H9 (cell line): Measurements from ENCODE around the gene GNAI1. TPM values are rescaled to one million over a fixed set of nuclear protein-coding genes. Genes with fewer than 3 reads are reported as not detected.

Experiments
- DNase-seq: peaks from one replicate; pipeline ENCODE4 v3.0.0-alpha.2; 2017
- H2AFZ ChIP-seq: one replicate; pipeline ENCODE4 v1.6.1; 2013; ENCODE audit warnings: mild to moderate bottlenecking, low read length, control low read depth, moderate library complexity
- H2AK5ac ChIP-seq: 2 replicates; pipeline ENCODE4 v1.6.1; 2013; ENCODE audit warnings: low read length, control low read depth, mixed read lengths; ENCODE audit not compliant: insufficient read length
- H2BK120ac ChIP-seq: one replicate; pipeline ENCODE4 v1.6.1; 2013; ENCODE audit warnings: low read depth, mild to moderate bottlenecking, low read length, control low read depth, inconsistent platforms; ENCODE audit not compliant: poor library complexity, severe bottlenecking
- H2BK12ac ChIP-seq: 2 replicates; pipeline ENCODE4 v1.6.1; 2013; ENCODE audit warnings: low read length, control low read depth, mixed read lengths, low read depth; ENCODE audit not compliant: insufficient read length
- H2BK15ac ChIP-seq: 2 replicates; pipeline ENCODE4 v1.6.1; 2013; ENCODE audit warnings: low read depth, low read length, control low read depth
- H2BK20ac ChIP-seq: one replicate; pipeline ENCODE4 v1.6.1; 2013; ENCODE audit warnings: low read depth, mild to moderate bottlenecking, low read length, control low read depth, inconsistent platforms; ENCODE audit not compliant: poor library complexity, severe bottlenecking
- H2BK5ac ChIP-seq: 2 replicates; pipeline ENCODE4 v1.6.1; 2013; ENCODE audit warnings: low read length, control low read depth, mixed read lengths; ENCODE audit not compliant: insufficient read length
- H3K14ac ChIP-seq: 2 replicates; pipeline ENCODE4 v1.6.1; 2013; ENCODE audit warnings: low read length, control low read depth; ENCODE audit not compliant: insufficient read depth
- H3K18ac ChIP-seq: 2 replicates; pipeline ENCODE4 v1.6.1; 2013; ENCODE audit warnings: low read depth, mild to moderate bottlenecking, mixed read lengths, low read length, control low read depth; ENCODE audit not compliant: insufficient read length
- H3K23ac ChIP-seq: 2 replicates; pipeline ENCODE4 v1.6.1; 2013; ENCODE audit warnings: low read length, control low read depth, mixed read lengths, low read depth; ENCODE audit not compliant: insufficient read length
- H3K23me2 ChIP-seq: 2 replicates; pipeline ENCODE4 v1.6.1; 2013; ENCODE audit warnings: low read depth, mild to moderate bottlenecking, mixed read lengths, low read length, control low read depth; ENCODE audit not compliant: insufficient read length, poor library complexity, severe bottlenecking
- H3K27ac ChIP-seq: 2 replicates; pipeline ENCODE4 v1.5.1; 2013; ENCODE audit warnings: low read length, control low read depth, mixed read lengths, low read depth; ENCODE audit not compliant: insufficient read length
- H3K27me3 ChIP-seq: 2 replicates; pipeline ENCODE4 v1.6.1; 2013; ENCODE audit warnings: low read length, control low read depth, inconsistent platforms; ENCODE audit not compliant: insufficient read depth
- H3K4ac ChIP-seq: 2 replicates; pipeline ENCODE4 v1.6.1; 2013; ENCODE audit warnings: low read depth, mild to moderate bottlenecking, control low read depth, inconsistent platforms, low read length, moderate library complexity
- H3K4me1 ChIP-seq: 2 replicates; pipeline ENCODE4 v1.6.1; 2013; ENCODE audit warnings: low read length, control low read depth, inconsistent platforms; ENCODE audit not compliant: insufficient read depth
- H3K4me2 ChIP-seq: 2 replicates; pipeline ENCODE4 v1.6.1; 2013; ENCODE audit warnings: low read length, control low read depth, mixed read lengths; ENCODE audit not compliant: insufficient read length, insufficient read depth
- H3K56ac ChIP-seq: 2 replicates; pipeline ENCODE4 v1.6.1; 2013; ENCODE audit warnings: low read depth, mild to moderate bottlenecking, mixed read lengths, low read length, control low read depth; ENCODE audit not compliant: insufficient read length
- H3K79me1 ChIP-seq: 2 replicates; pipeline ENCODE4 v1.6.1; 2013; ENCODE audit warnings: low read depth, mild to moderate bottlenecking, moderate library complexity, low read length, control low read depth, inconsistent platforms; ENCODE audit not compliant: insufficient read depth, poor library complexity, severe bottlenecking
- H3K79me2 ChIP-seq: 2 replicates; pipeline ENCODE4 v1.6.1; 2013; ENCODE audit warnings: low read length, control low read depth, inconsistent platforms; ENCODE audit not compliant: insufficient read depth
- H3K9ac ChIP-seq: 2 replicates; pipeline ENCODE4 v1.6.1; 2013; ENCODE audit warnings: low read length, control low read depth, mixed read lengths; ENCODE audit not compliant: insufficient read length; ENCODE audit errors: extremely low read depth
- H3K9me3 ChIP-seq: one replicate; pipeline ENCODE4 v1.6.1; 2013; ENCODE audit warnings: low read depth, low read length, inconsistent platforms; ENCODE audit not compliant: control insufficient read depth
- H3T11ph ChIP-seq: one replicate; pipeline ENCODE4 v1.6.1; 2013; ENCODE audit warnings: mild to moderate bottlenecking, low read length, control low read depth, inconsistent platforms
- H4K20me1 ChIP-seq: one replicate; pipeline ENCODE4 v1.6.1; 2013; ENCODE audit not compliant: control insufficient read depth, insufficient read length, insufficient read depth
- H4K5ac ChIP-seq: 2 replicates; pipeline ENCODE4 v1.6.1; 2013; ENCODE audit warnings: low read depth, mild to moderate bottlenecking, mixed read lengths, low read length, control low read depth; ENCODE audit not compliant: insufficient read length
- H4K8ac ChIP-seq: replicated peaks from 2 replicates; pipeline ENCODE4 v1.6.1; 2013; ENCODE audit warnings: low read length, control low read depth, mixed read lengths, low read depth; ENCODE audit not compliant: insufficient read length
- H4K91ac ChIP-seq: 2 replicates; pipeline ENCODE4 v1.6.1; 2013; ENCODE audit warnings: low read depth, mild to moderate bottlenecking, moderate library complexity, mixed read lengths, low read length, control low read depth; ENCODE audit not compliant: insufficient read length
- H3K27ac Mint-ChIP-seq, 3 experiments: 2 replicates in 2 of 3; 3 replicates in 1 of 3; pipeline ENCODE4 v1.8.0; 2020 to 2021; ENCODE audit warnings: mixed read lengths in 3 of 3, mild to moderate bottlenecking in 1 of 3, moderate library complexity in 1 of 3
- H3K27me3 Mint-ChIP-seq: 2 replicates; pipeline ENCODE4 v1.8.0; 2021; ENCODE audit warnings: low read depth, mild to moderate bottlenecking, moderate library complexity, mixed read lengths
- H3K36me3 Mint-ChIP-seq, 3 experiments: 2 replicates in 2 of 3; 3 replicates in 1 of 3; pipeline ENCODE4 v1.8.0; 2020 to 2021; ENCODE audit warnings: low read depth in 3 of 3, mixed read lengths in 3 of 3; ENCODE audit not compliant: insufficient read depth in 1 of 3
- H3K4me1 Mint-ChIP-seq, 2 experiments: 2 replicates each; pipeline ENCODE4 v1.8.0; 2020; ENCODE audit warnings: mixed read lengths in 2 of 2
- H3K4me3 Mint-ChIP-seq, 2 experiments: 2 replicates in 1 of 2; 3 replicates in 1 of 2; pipeline ENCODE4 v1.8.0; 2020 to 2021; ENCODE audit warnings: mild to moderate bottlenecking in 2 of 2, mixed read lengths in 2 of 2, moderate library complexity in 1 of 2
- H3K9me3 Mint-ChIP-seq, 2 experiments: 2 replicates in 1 of 2; 3 replicates in 1 of 2; pipeline ENCODE4 v1.8.0; 2020; ENCODE audit warnings: mild to moderate bottlenecking in 2 of 2, mixed read lengths in 2 of 2, moderate library complexity in 1 of 2
- WGBS: extraction: QIAGEN DNeasy Blood & Tissue Kit; methylation state at CpG from one replicate; pipeline ENCODE4 v1.1.7; 2013; ENCODE audit warnings: missing lambda C conversion rate, low lambda C conversion rate, mixed read lengths; ENCODE audit not compliant: insufficient read length; ENCODE audit errors: extremely low coverage; 5-methylcytosine and 5-hydroxymethylcytosine counted together
- total RNA-seq: library from RNA; stranded (reverse); gene quantifications from 2 replicates; pipeline ENCODE4 v1.2.1, GENCODE V29; 2021
- TF ChIP-seq, protein P1 (sequence below): fragments of 200-600 bp; sonication (generic); conservative IDR thresholded peaks from 3 replicates; pipeline ENCODE4 v1.8.0; 2021; ENCODE audit warnings: antibody characterized with exemption, mild to moderate bottlenecking

The GNAI1 gene
- total RNA-seq, 1 experiment from 2014 or later = 14.1 TPM

GRCh38 chr7:80146545-80147182 is 12.0 kb downstream of the GNAI1 start:
- Histone ChIP-seq H3K14ac (no peak overlapping the region), H2BK15ac (no peak overlapping the region), H2BK20ac (no peak overlapping the region), H3K4ac (no peak overlapping the region), H2BK120ac (no peak overlapping the region), H3K23me2 (no peaks in the 10 kb centered on the region), H3K18ac (no peak overlapping the region), H3K9ac (no peak overlapping the region), H3K4me2 (no peak overlapping the region), H3K23ac (no peak overlapping the region), H3K27me3 (no peaks in the 10 kb centered on the region), H3K79me2 (peaks cover 9% of the 10 kb centered on the region; the same call in 1 of the 2 replicates), H3T11ph (no peak overlapping the region), H3K4me1 (no peaks in the 10 kb centered on the region; the same call in 1 of the 2 replicates), H4K8ac (no peak overlapping the region), H2AFZ (no peak overlapping the region), H3K27ac (no peak overlapping the region), H3K9me3 (no peaks in the 10 kb centered on the region), H3K79me1 (peaks cover 4% of the 10 kb centered on the region), H4K5ac (no peak overlapping the region), H2BK12ac (no peak overlapping the region), H3K56ac (no peak overlapping the region), H2BK5ac (no peak overlapping the region), H2AK5ac (no peak overlapping the region), H4K20me1 (no peaks in the 10 kb centered on the region), H4K91ac (no peak overlapping the region)
- H3K4me1 Mint-ChIP-seq = peaks cover 32 to 39% of the 10 kb centered on the region in 2 experiments
- no CpG with 5 or more reads among the region's 4 CpGs for WGBS
- no peak for DNase-seq
- H3K4me3 Mint-ChIP-seq = no peak overlapping the region
- no peaks in the 10 kb centered on the region for H3K9me3 Mint-ChIP-seq
- no peak overlapping the region for H3K27ac Mint-ChIP-seq
- no peaks in the 10 kb centered on the region for H3K36me3 Mint-ChIP-seq
- TF ChIP-seq, protein P1, sequence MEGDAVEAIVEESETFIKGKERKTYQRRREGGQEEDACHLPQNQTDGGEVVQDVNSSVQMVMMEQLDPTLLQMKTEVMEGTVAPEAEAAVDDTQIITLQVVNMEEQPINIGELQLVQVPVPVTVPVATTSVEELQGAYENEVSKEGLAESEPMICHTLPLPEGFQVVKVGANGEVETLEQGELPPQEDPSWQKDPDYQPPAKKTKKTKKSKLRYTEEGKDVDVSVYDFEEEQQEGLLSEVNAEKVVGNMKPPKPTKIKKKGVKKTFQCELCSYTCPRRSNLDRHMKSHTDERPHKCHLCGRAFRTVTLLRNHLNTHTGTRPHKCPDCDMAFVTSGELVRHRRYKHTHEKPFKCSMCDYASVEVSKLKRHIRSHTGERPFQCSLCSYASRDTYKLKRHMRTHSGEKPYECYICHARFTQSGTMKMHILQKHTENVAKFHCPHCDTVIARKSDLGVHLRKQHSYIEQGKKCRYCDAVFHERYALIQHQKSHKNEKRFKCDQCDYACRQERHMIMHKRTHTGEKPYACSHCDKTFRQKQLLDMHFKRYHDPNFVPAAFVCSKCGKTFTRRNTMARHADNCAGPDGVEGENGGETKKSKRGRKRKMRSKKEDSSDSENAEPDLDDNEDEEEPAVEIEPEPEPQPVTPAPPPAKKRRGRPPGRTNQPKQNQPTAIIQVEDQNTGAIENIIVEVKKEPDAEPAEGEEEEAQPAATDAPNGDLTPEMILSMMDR = no peak
- H3K27me3 Mint-ChIP-seq = no peaks in the 10 kb centered on the region
